Astrocyte (in vitro differentiated cells and primary cell): Measurements from ENCODE around the gene PLEKHG4. TPM values are rescaled to one million over a fixed set of nuclear protein-coding genes. Genes with fewer than 3 reads are reported as not detected.
A peak's percentile ranks its signal among the peaks of the same experiment; 100 is the strongest.

ENCODE experiments used
- DNase-seq: peaks from one replicate; pipeline ENCODE4 v3.0.0-alpha.2; 2010; ENCODE audit warnings: low read depth
- FAIRE-seq: peaks from 2 replicates; lab custom pipeline; 2011; peaks lifted over from hg19 to GRCh38; lab: Jason Lieb, UNC
- H2AFZ ChIP-seq: 2 replicates; pipeline ENCODE4 v1.6.0; 2012; ENCODE audit warnings: low read depth, low read length, inconsistent platforms
- H3K27ac ChIP-seq: 2 replicates; pipeline ENCODE4 v1.5.1; 2011; ENCODE audit warnings: low read depth, low read length, inconsistent platforms
- H3K27me3 ChIP-seq: 2 replicates; pipeline ENCODE4 v1.6.0; 2011; ENCODE audit warnings: low read length, inconsistent platforms; ENCODE audit not compliant: insufficient read depth
- H3K36me3 ChIP-seq: 2 replicates; pipeline ENCODE4 v1.5.1; 2011; ENCODE audit warnings: low read length, inconsistent platforms; ENCODE audit not compliant: insufficient read depth
- H3K4me1 ChIP-seq: 2 replicates; pipeline ENCODE4 v1.5.1; 2011; ENCODE audit warnings: low read length, inconsistent platforms; ENCODE audit not compliant: insufficient read depth
- H3K4me2 ChIP-seq: 2 replicates; pipeline ENCODE4 v1.6.0; 2012; ENCODE audit warnings: low read length, inconsistent platforms
- H3K4me3 ChIP-seq: 2 replicates; pipeline ENCODE4 v1.5.1; 2011; ENCODE audit warnings: low read depth, mild to moderate bottlenecking, low read length, inconsistent platforms; ENCODE audit not compliant: insufficient read depth
- H3K79me2 ChIP-seq: 2 replicates; pipeline ENCODE4 v1.6.0; 2012; ENCODE audit warnings: mild to moderate bottlenecking, low read length, inconsistent platforms; ENCODE audit not compliant: insufficient read depth
- H3K9ac ChIP-seq: 2 replicates; pipeline ENCODE4 v1.6.0; 2012; ENCODE audit warnings: mild to moderate bottlenecking, low read length, inconsistent platforms
- H3K9me3 ChIP-seq: 2 replicates; pipeline ENCODE4 v1.5.1; 2012; ENCODE audit warnings: low read depth, mild to moderate bottlenecking, low read length, inconsistent platforms; ENCODE audit not compliant: insufficient read depth
- H4K20me1 ChIP-seq: 2 replicates; pipeline ENCODE4 v1.6.0; 2012; ENCODE audit warnings: low read length, inconsistent platforms; ENCODE audit not compliant: insufficient read depth
- H3K27ac Mint-ChIP-seq: one replicate; pipeline ENCODE4 v1.8.0; 2021; ENCODE audit warnings: mild to moderate bottlenecking, mixed read lengths; ENCODE audit not compliant: unreplicated experiment
- H3K27me3 Mint-ChIP-seq: one replicate; pipeline ENCODE4 v1.8.0; 2021; ENCODE audit warnings: low read depth, mixed read lengths; ENCODE audit not compliant: unreplicated experiment
- H3K36me3 Mint-ChIP-seq: one replicate; pipeline ENCODE4 v1.8.0; 2021; ENCODE audit warnings: low read depth, mixed read lengths; ENCODE audit not compliant: unreplicated experiment
- H3K4me1 Mint-ChIP-seq: one replicate; pipeline ENCODE4 v1.8.0; 2021; ENCODE audit warnings: low read depth, mixed read lengths; ENCODE audit not compliant: unreplicated experiment
- H3K4me3 Mint-ChIP-seq: one replicate; pipeline ENCODE4 v1.8.0; 2021; ENCODE audit warnings: mild to moderate bottlenecking, moderate library complexity, mixed read lengths; ENCODE audit not compliant: unreplicated experiment
- H3K9me3 Mint-ChIP-seq: one replicate; pipeline ENCODE4 v1.8.0; 2021; ENCODE audit warnings: mild to moderate bottlenecking, mixed read lengths; ENCODE audit not compliant: unreplicated experiment
- EZH2 ChIP-seq: IDR thresholded peaks from 2 replicates; pipeline ENCODE4 v1.6.1; 2012; ENCODE audit warnings: mild to moderate bottlenecking, low read length, inconsistent platforms; ENCODE audit not compliant: insufficient read depth
- total RNA-seq: library from RNA; stranded (reverse); gene quantifications from 2 replicates; pipeline ENCODE4 v1.2.1, GENCODE V29; 2021
- TF ChIP-seq, protein P1 (sequence below): IDR thresholded peaks from 2 replicates; pipeline ENCODE4 v1.5.1; 2011; ENCODE audit warnings: low read depth, mild to moderate bottlenecking, inconsistent platforms, low read length, moderate library complexity; ENCODE audit not compliant: insufficient read depth

The PLEKHG4 gene
- total RNA-seq, 1 donor from 2014 or later: 2.4 TPM

DNA sequence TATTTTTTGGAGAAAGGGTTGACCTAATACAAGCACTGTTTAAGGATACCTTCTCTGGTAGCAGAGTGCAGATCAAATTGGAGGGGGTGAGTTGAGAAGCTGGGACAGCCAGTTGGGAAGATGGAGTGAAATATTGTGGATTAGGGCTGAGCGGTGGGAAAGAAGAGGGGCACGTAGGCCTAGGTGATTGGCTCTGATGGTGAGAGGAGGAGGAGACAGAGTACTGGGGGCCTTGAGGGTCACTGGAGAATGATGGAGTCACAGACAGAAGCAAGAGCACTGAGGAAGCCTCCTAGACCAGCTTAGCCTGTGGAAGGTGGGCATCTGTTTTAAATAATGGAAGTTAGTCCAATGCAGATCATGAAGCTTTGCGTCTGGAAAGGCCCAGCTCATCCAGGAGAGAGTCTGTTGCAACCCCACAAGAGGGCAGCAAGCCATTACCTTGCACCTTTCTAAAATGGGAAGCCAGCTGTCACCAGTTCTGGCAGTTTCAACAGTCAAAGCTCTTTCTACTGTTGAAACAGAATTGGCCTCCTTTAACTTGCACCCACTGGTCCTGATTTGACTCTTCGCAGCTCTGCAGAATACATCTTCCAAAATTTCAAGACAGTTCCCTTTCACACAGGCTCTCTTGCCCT lies 18.8 kb upstream of the PLEKHG4 start:
- Histone ChIP-seq H3K27ac (no peak overlapping the region), H3K4me1 (no peaks in the 10 kb centered on the region), H3K36me3 (no peaks in the 10 kb centered on the region), H2AFZ (no peak overlapping the region), H3K4me3 (no peak overlapping the region), H4K20me1 (no peaks in the 10 kb centered on the region), H3K4me2 (no peak overlapping the region), H3K79me2 (no peaks in the 10 kb centered on the region), H3K27me3 (no peaks in the 10 kb centered on the region), H3K9ac (no peak overlapping the region), H3K9me3 (no peaks in the 10 kb centered on the region)
- Mint-ChIP-seq H3K27ac (peak overlapping the region; percentile 28), H3K4me1 (peaks cover 2% of the 10 kb centered on the region), H3K36me3 (peaks cover 8% of the 10 kb centered on the region), H3K4me3 (no peak overlapping the region), H3K9me3 (peaks cover 9% of the 10 kb centered on the region), H3K27me3 (peaks cover 52% of the 10 kb centered on the region)
- FAIRE-seq: peak; percentile 49
- no peak for DNase-seq
- TF ChIP-seq, protein P1, sequence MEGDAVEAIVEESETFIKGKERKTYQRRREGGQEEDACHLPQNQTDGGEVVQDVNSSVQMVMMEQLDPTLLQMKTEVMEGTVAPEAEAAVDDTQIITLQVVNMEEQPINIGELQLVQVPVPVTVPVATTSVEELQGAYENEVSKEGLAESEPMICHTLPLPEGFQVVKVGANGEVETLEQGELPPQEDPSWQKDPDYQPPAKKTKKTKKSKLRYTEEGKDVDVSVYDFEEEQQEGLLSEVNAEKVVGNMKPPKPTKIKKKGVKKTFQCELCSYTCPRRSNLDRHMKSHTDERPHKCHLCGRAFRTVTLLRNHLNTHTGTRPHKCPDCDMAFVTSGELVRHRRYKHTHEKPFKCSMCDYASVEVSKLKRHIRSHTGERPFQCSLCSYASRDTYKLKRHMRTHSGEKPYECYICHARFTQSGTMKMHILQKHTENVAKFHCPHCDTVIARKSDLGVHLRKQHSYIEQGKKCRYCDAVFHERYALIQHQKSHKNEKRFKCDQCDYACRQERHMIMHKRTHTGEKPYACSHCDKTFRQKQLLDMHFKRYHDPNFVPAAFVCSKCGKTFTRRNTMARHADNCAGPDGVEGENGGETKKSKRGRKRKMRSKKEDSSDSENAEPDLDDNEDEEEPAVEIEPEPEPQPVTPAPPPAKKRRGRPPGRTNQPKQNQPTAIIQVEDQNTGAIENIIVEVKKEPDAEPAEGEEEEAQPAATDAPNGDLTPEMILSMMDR: peak; percentile 62
- TF ChIP-seq EZH2: no peak

DNA sequence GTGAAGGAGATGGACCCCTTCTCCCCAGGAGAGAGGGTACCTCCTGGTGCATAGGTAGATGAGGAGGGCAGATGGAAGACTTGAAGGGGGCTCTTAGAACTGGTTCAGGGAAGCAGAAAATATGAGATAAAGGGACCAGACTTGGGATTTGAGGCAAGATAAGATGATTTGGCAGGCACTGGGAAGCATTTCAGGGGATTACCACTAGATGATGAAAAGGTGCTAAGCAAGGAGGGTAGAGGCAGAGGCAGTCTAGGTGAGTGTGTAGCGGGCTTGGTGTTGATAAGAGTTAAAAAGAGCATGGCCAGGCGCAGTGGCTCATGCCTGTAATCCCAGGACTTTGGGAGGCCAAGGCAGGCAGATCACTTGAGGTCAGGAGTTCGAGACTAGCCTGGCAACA lies 16.1 kb upstream of the PLEKHG4 start:
- no peaks in the 10 kb centered on the region for H4K20me1 ChIP-seq
- H3K9me3 ChIP-seq: no peaks in the 10 kb centered on the region
- no peak overlapping the region for H3K9ac ChIP-seq
- H3K27ac ChIP-seq: no peak overlapping the region
- no peaks in the 10 kb centered on the region for H3K36me3 ChIP-seq
- DNase-seq (no peak), FAIRE-seq (no peak)
- no peak overlapping the region for H3K4me3 ChIP-seq
- H2AFZ ChIP-seq: no peak overlapping the region
- H3K27me3 Mint-ChIP-seq: peaks cover 40% of the 10 kb centered on the region
- peaks cover 9% of the 10 kb centered on the region for H3K9me3 Mint-ChIP-seq
- H3K4me1 Mint-ChIP-seq: peaks cover 8% of the 10 kb centered on the region
- no peak overlapping the region for H3K4me2 ChIP-seq
- H3K27me3 ChIP-seq: no peaks in the 10 kb centered on the region
- H3K79me2 ChIP-seq: no peaks in the 10 kb centered on the region
- TF ChIP-seq, protein P1: no peak
- TF ChIP-seq EZH2: no peak
- peaks cover 6% of the 10 kb centered on the region for H3K36me3 Mint-ChIP-seq
- no peak overlapping the region for H3K27ac Mint-ChIP-seq
- H3K4me1 ChIP-seq: peaks cover 7% of the 10 kb centered on the region
- no peak overlapping the region for H3K4me3 Mint-ChIP-seq

DNA sequence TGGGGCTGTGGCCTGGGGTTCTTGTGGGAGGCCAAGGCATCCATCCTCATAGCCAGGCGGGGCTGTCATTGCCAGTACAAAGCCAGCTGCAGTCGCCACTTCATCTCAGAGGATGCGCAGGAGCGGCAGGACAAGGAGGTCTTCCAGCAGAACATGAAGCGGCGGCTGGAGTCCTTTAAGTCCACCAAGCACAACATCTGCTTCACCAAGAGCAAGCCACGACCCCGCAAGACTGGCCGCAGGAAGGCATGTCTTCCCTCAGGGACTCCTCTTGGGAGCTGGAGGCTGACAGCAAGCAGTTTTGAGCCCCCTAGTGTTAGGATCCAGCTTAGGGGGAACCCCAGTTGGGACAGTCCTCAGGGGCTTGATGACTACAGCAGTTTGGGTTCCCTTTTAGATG lies 15.1 kb upstream of the PLEKHG4 start:
- TF ChIP-seq, protein P1: peak; percentile 15
- TF ChIP-seq EZH2: no peak
- Mint-ChIP-seq H3K27ac (no peak overlapping the region), H3K36me3 (peaks cover 6% of the 10 kb centered on the region), H3K9me3 (peaks cover 9% of the 10 kb centered on the region), H3K4me3 (no peak overlapping the region), H3K27me3 (peaks cover 40% of the 10 kb centered on the region), H3K4me1 (peaks cover 10% of the 10 kb centered on the region)
- no peaks in the 10 kb centered on the region for H3K36me3 ChIP-seq
- H2AFZ ChIP-seq: no peak overlapping the region
- H4K20me1 ChIP-seq: no peaks in the 10 kb centered on the region
- no peak overlapping the region for H3K4me3 ChIP-seq
- no peak for DNase-seq
- FAIRE-seq: no peak
- no peak overlapping the region for H3K4me2 ChIP-seq
- H3K27ac ChIP-seq: no peak overlapping the region
- H3K79me2 ChIP-seq: no peaks in the 10 kb centered on the region
- H3K4me1 ChIP-seq: peaks cover 17% of the 10 kb centered on the region
- H3K9ac ChIP-seq: no peak overlapping the region
- H3K9me3 ChIP-seq: no peaks in the 10 kb centered on the region
- H3K27me3 ChIP-seq: no peaks in the 10 kb centered on the region
